GM12878 (cell line): ENCODE results near the gene COIL. TPM values are rescaled to one million over a fixed set of nuclear protein-coding genes. Genes with fewer than 3 reads are reported as not detected.

Source experiments
- ATAC-seq: fragments of 200-7000 bp; cut with Tn5 transposase; 3 replicates; pipeline ENCODE4 v1.9.1; 2020; ENCODE audit warnings: mild to moderate bottlenecking, moderate library complexity
- BruUV-seq: library from RNA; stranded (reverse); fragments of 400-500 nt; replicated peaks from 2 replicates; lab custom pipeline; 2021; lab: Mats Ljungman, UMichigan
- CTCF ChIA-PET: fragments of 300-600 bp; sonication (Branson Sonifier 250); formaldehyde crosslinking; extraction: SDS; loops from one replicate; lab custom pipeline; 2021; ENCODE audit warnings: inconsistent platforms; lab: Yijun Ruan, JAX
- POLR2A ChIA-PET: fragments of 350-600 bp; formaldehyde crosslinking; extraction: SDS; loops from one replicate; lab custom pipeline; 2021; ENCODE audit warnings: inconsistent platforms; lab: Charles Lee
- RAD21 ChIA-PET: fragments of 300-600 bp; sonication (Branson Sonifier 250); formaldehyde crosslinking; loops from one replicate; lab custom pipeline; 2023; ENCODE audit warnings: antibody characterized with exemption; ENCODE audit not compliant: unreplicated experiment; lab: Charles Lee
- SMC1A ChIA-PET: fragments of 300-600 bp; sonication (Branson Sonifier 250); formaldehyde crosslinking; loops from one replicate; lab custom pipeline; 2023; ENCODE audit not compliant: unreplicated experiment, uncharacterized antibody; lab: Charles Lee
- DNase-seq: peaks from one replicate; pipeline ENCODE4 v3.0.0-alpha.2; 2011; ENCODE audit warnings: low read depth, low spot score
- FAIRE-seq: peaks from 3 replicates; lab custom pipeline; 2011; peaks lifted over from hg19 to GRCh38; lab: Jason Lieb, UNC
- H2AFZ ChIP-seq: 2 replicates; pipeline ENCODE4 v1.6.0; 2011; ENCODE audit warnings: low read depth, low read length, control low read depth; ENCODE audit not compliant: control insufficient read depth
- H3K27ac ChIP-seq: 2 replicates; pipeline ENCODE4 v1.5.1; 2011; ENCODE audit warnings: control low read depth; ENCODE audit not compliant: control insufficient read depth, insufficient read depth
- H3K27me3 ChIP-seq, 2 experiments: replicated peaks in 1 of 2; 2 replicates each; pipeline versions ENCODE4 v1.6.0 to v1.6.1; 2011; ENCODE audit warnings: low read length in 1 of 2; ENCODE audit not compliant: control insufficient read depth in 2 of 2, insufficient read depth in 2 of 2
- H3K36me3 ChIP-seq, 2 experiments: 2 replicates each; pipeline ENCODE4 v1.5.1; 2011; ENCODE audit warnings: low read length in 1 of 2; ENCODE audit not compliant: control insufficient read depth in 2 of 2, insufficient read depth in 2 of 2
- H3K4me1 ChIP-seq: 2 replicates; pipeline ENCODE4 v1.6.1; 2011; ENCODE audit warnings: mild to moderate bottlenecking, low read length, moderate library complexity, mixed read lengths; ENCODE audit not compliant: control insufficient read depth, insufficient read depth
- H3K4me2 ChIP-seq: 2 replicates; pipeline ENCODE4 v1.6.0; 2011; ENCODE audit warnings: control low read depth; ENCODE audit not compliant: control insufficient read depth, insufficient read depth
- H3K4me3 ChIP-seq: fragments of 200-600 bp; sonication (generic); 2 replicates; pipeline ENCODE4 v1.5.1; 2016
- H3K79me2 ChIP-seq: 2 replicates; pipeline ENCODE4 v1.6.0; 2011; ENCODE audit warnings: low read length; ENCODE audit not compliant: control insufficient read depth, insufficient read depth
- H3K9ac ChIP-seq: 2 replicates; pipeline ENCODE4 v1.8.0; 2011; ENCODE audit warnings: low read length, control low read depth, mixed read lengths; ENCODE audit not compliant: control insufficient read depth, insufficient read depth
- H3K9me3 ChIP-seq: replicated peaks from 3 replicates; pipeline ENCODE4 v1.5.1; 2011; ENCODE audit warnings: mild to moderate bottlenecking, low read length; ENCODE audit not compliant: control insufficient read depth, insufficient read depth
- H4K20me1 ChIP-seq: 2 replicates; pipeline ENCODE4 v1.6.0; 2011; ENCODE audit not compliant: control insufficient read depth, insufficient read depth
- BMI1 ChIP-seq: fragments of 450-650 bp; IDR thresholded peaks from 2 replicates; pipeline ENCODE4 v1.6.1; 2016; ENCODE audit warnings: mild to moderate bottlenecking, moderate library complexity, borderline replicate concordance
- CHD1 ChIP-seq: IDR thresholded peaks from 2 replicates; pipeline ENCODE4 v1.6.1; 2012; ENCODE audit warnings: low read depth, low read length, improper control_type of control experiment
- CHD4 ChIP-seq: fragments of 200-600 bp; sonication (generic); IDR thresholded peaks from 2 replicates; pipeline ENCODE4 v1.6.1; 2016; ENCODE audit warnings: mild to moderate bottlenecking
- ESRRA ChIP-seq: IDR thresholded peaks from 2 replicates; pipeline ENCODE4 v1.6.1; 2012; ENCODE audit warnings: mild to moderate bottlenecking, low read length, improper control_type of control experiment
- FOXM1 ChIP-seq: IDR thresholded peaks from 2 replicates; pipeline ENCODE4 v1.6.1; 2012; ENCODE audit warnings: low read depth, mild to moderate bottlenecking, inconsistent platforms, low read length, moderate library complexity
- HDAC2 ChIP-seq: fragments of 200-600 bp; sonication (generic); IDR thresholded peaks from 2 replicates; pipeline ENCODE4 v1.6.1; 2017
- HSF1 ChIP-seq: fragments of 150-350 bp; IDR thresholded peaks from 2 replicates; pipeline ENCODE4 v1.6.1; 2014; ENCODE audit warnings: mild to moderate bottlenecking, low read depth, low read length
- IRF4 ChIP-seq: IDR thresholded peaks from 2 replicates; pipeline ENCODE4 v1.6.1; 2011; ENCODE audit warnings: low read depth, low read length
- MEF2A ChIP-seq: IDR thresholded peaks from 2 replicates; pipeline ENCODE4 v1.6.1; 2011; ENCODE audit warnings: low read depth, mild to moderate bottlenecking, low read length, moderate library complexity; ENCODE audit not compliant: insufficient read depth
- MYB ChIP-seq: fragments of 150-350 bp; IDR thresholded peaks from 2 replicates; pipeline ENCODE4 v1.6.1; 2014; ENCODE audit warnings: mild to moderate bottlenecking, low read depth, low read length, borderline replicate concordance
- NBN ChIP-seq: fragments of 450-650 bp; IDR thresholded peaks from 2 replicates; pipeline ENCODE4 v1.6.1; 2016
- NFYB ChIP-seq: IDR thresholded peaks from 2 replicates; pipeline ENCODE4 v1.6.1; 2011; ENCODE audit warnings: low read depth, mild to moderate bottlenecking, low read length, improper control_type of control experiment, moderate library complexity; ENCODE audit not compliant: insufficient read depth
- NRF1 ChIP-seq: conservative IDR thresholded peaks from 2 replicates; pipeline ENCODE4 v1.6.1; 2011; ENCODE audit warnings: mild to moderate bottlenecking, low read depth, low read length, improper control_type of control experiment
- PAX8 ChIP-seq: fragments of 450-650 bp; IDR thresholded peaks from 2 replicates; pipeline ENCODE4 v1.6.1; 2017; ENCODE audit warnings: mild to moderate bottlenecking, moderate library complexity
- POLR2A ChIP-seq: IDR thresholded peaks from 2 replicates; pipeline ENCODE4 v1.6.1; 2011; ENCODE audit warnings: low read depth, mild to moderate bottlenecking, low read length
- RBBP5 ChIP-seq: fragments of 200-600 bp; sonication (generic); conservative IDR thresholded peaks from 2 replicates; pipeline ENCODE4 v1.6.1; 2016
- RUNX3 ChIP-seq: IDR thresholded peaks from 2 replicates; pipeline ENCODE4 v1.6.1; 2012; ENCODE audit warnings: low read length, inconsistent platforms
- SP1 ChIP-seq: IDR thresholded peaks from one replicate; pipeline ENCODE4 v1.6.1; 2011; ENCODE audit warnings: low read depth, low read length
- STAT1 ChIP-seq: fragments of 450-650 bp; conservative IDR thresholded peaks from 2 replicates; pipeline ENCODE4 v1.6.1; 2014; ENCODE audit warnings: antibody characterized with exemption, mild to moderate bottlenecking
- ZBED1 ChIP-seq: IDR thresholded peaks from 2 replicates; pipeline ENCODE4 v1.6.1; 2016; ENCODE audit warnings: borderline replicate concordance
- WGBS: methylation state at CpG from one replicate; pipeline ENCODE4 v1.1.6; 2016; ENCODE audit warnings: low lambda C conversion rate; ENCODE audit not compliant: insufficient replicate concordance, insufficient coverage; ENCODE audit errors: missing lambda C conversion rate; 5-methylcytosine and 5-hydroxymethylcytosine counted together
- in situ Hi-C: fragments of 300-500 bp; cut with MboI; formaldehyde crosslinking; loops from 9 replicates; pipeline ENCODE4 v1.14.3; 2018; ENCODE audit warnings: mixed read lengths
- intact Hi-C: fragments of 100-400 bp; cut with micrococcal nuclease; formaldehyde crosslinking; loops from one replicate; pipeline ENCODE4 v1.14.2; 2022; ENCODE audit not compliant: unreplicated experiment
- polyA plus RNA-seq, 11 experiments: library from polyadenylated mRNA; depleted of rRNA in 4 of 11; unstranded in 6 of 11; stranded (reverse) in 5 of 11; fragments of >200 nt; fragmentation: Nextera tagmentation in 4 of 11; fragmentation: Illumina TruSeq in 1 of 11; extraction: Ambion mirVana in 4 of 11; extraction: Trizol in 1 of 11; gene quantifications; 1 replicate in 1 of 11; 2 replicates in 10 of 11; pipeline versions ENCODE4 v1.2.1 to v1.2.3, GENCODE V29; 2011 to 2016; ENCODE audit warnings: inconsistent platforms in 2 of 11, missing spikeins in 2 of 11, low read depth in 1 of 11
- total RNA-seq, 4 experiments: library from RNA; depleted of rRNA in 3 of 4; stranded (reverse); fragments of >200 nt in 3 of 4; fragmentation: Illumina TruSeq in 1 of 4; extraction: Trizol in 1 of 4; gene quantifications; 2 replicates each; pipeline versions ENCODE4 v1.2.1 to v1.2.3, GENCODE V29; 2013 to 2021

COIL gene
- total and polyA plus RNA-seq, 10 of the 15 experiments (the other 5 are each of a cell fraction or from before 2014, with no cell fraction given) = 13.7 to 24.3 (median 17.4) TPM

GRCh38 chr17:56978441-56979090 lies 17.7 kb upstream of the COIL start:
- FAIRE-seq = peak; percentile 83

More at GRCh38 chr17:56978441-56979090, 17.7 kb upstream of the COIL start:
- peak; percentile 49 for ATAC-seq
- no peak for DNase-seq
- H3K27me3 ChIP-seq = no peaks in the 10 kb centered on the region
- H3K4me1 ChIP-seq = no peaks in the 10 kb centered on the region; the same call in 1 of the 2 replicates
- peak overlapping the region; percentile 76 for H3K9ac ChIP-seq
- H3K4me2 ChIP-seq = peak overlapping the region; percentile 87
- TF ChIP-seq FOXM1 = no peak
- peak; percentile 40 for TF ChIP-seq RUNX3
- TF ChIP-seq RBBP5 = no peak
- TF ChIP-seq PAX8 = no peak
- no peak for TF ChIP-seq MYB
- no peak for TF ChIP-seq CHD4
- no peak for TF ChIP-seq ESRRA
- 0 out of 2 replicates have a peak, but pooled peaks have one; percentile 33 for TF ChIP-seq MEF2A
- no peak for TF ChIP-seq HSF1
- 0 out of 2 replicates have a peak, but pooled peaks have one; percentile 53 for TF ChIP-seq CHD1
- TF ChIP-seq ZBED1 = 0 out of 2 replicates have a peak, but pooled peaks have one; percentile 19
- no peak for TF ChIP-seq POLR2A
- no peak for TF ChIP-seq BMI1
- no peak for TF ChIP-seq STAT1
- TF ChIP-seq NFYB = 0 out of 2 replicates have a peak, but pooled peaks have one; percentile 35
- no peak for TF ChIP-seq SP1
- no peak for TF ChIP-seq IRF4
- no peak for TF ChIP-seq HDAC2
- TF ChIP-seq NBN = no peak
- TF ChIP-seq NRF1 = no peak
- peak overlapping the region; percentile 77 for H3K4me3 ChIP-seq
- no peaks in the 10 kb centered on the region for H3K9me3 ChIP-seq
- ChIA-PET RAD21 (interaction anchor here (0.6 to 2.0 kb wide), 15 partner anchors 11 to 1999 kb away, joined by 3 to 7 read pairs (median 4); partner anchors contain the start of genes AKAP1, MSI2 and TRIM25), SMC1A (interaction anchor here (0.6 to 3.5 kb wide), 13 partner anchors 9 to 158 kb away, joined by 3 to 41 read pairs (median 4); partner anchors contain the start of gene COIL), POLR2A (interaction anchor here (0.5 to 1.9 kb wide), 13 partner anchors 9 to 146 kb away, joined by 3 to 9 read pairs (median 4); partner anchors contain the start of gene TRIM25), CTCF (interaction anchor here (0.6 to 2.1 kb wide), 10 partner anchors 10 to 159 kb away, joined by 3 to 9 read pairs (median 4); partner anchors contain the start of gene COIL)
- H2AFZ ChIP-seq = peak overlapping the region; percentile 82
- TSS peak; percentile 70 for BruUV-seq
- intact Hi-C loops = loop anchor here (5.0 kb wide), 1 partner anchor 109 kb away; the partner anchor contains the start of gene AKAP1
- under 1% methylated on average over 11 of the region's 11 CpGs for WGBS
- no peaks in the 10 kb centered on the region for H4K20me1 ChIP-seq
- peaks cover 14% of the 10 kb centered on the region for H3K79me2 ChIP-seq
- in situ Hi-C loops = no loop called here
- peak overlapping the region; percentile 83 for H3K27ac ChIP-seq
- H3K36me3 ChIP-seq = peaks cover 0 to 4% of the 10 kb centered on the region in 2 experiments; a peak in 1 of 4 replicates
